GM23338 (cell line): ENCODE measurements around the gene NFS1. TPM values are rescaled to one million over a fixed set of nuclear protein-coding genes. Genes with fewer than 3 reads are reported as not detected.

Experiments used
- ATAC-seq: fragments of 200-7000 bp; cut with Tn5 transposase; 3 replicates; pipeline ENCODE4 v1.9.1; 2020
- DNase-seq: peaks from one replicate; pipeline ENCODE4 v3.0.0-alpha.2; 2015; ENCODE audit warnings: low spot score
- H2AFZ ChIP-seq: fragments of 200-600 bp; sonication (generic); 2 replicates; pipeline ENCODE4 v1.8.0; 2016; ENCODE audit warnings: antibody characterized with exemption, mild to moderate bottlenecking, moderate library complexity
- H3F3A ChIP-seq: fragments of 200-600 bp; sonication (generic); replicated peaks from 2 replicates; pipeline ENCODE4 v1.8.0; 2017; ENCODE audit warnings: antibody characterized with exemption, mixed run types, low read depth
- H3K27ac ChIP-seq: fragments of 200-600 bp; sonication (generic); 2 replicates; pipeline ENCODE4 v1.6.1; 2016; ENCODE audit warnings: low read depth
- H3K27me3 ChIP-seq: fragments of 200-600 bp; sonication (generic); 2 replicates; pipeline ENCODE4 v1.8.0; 2016; ENCODE audit warnings: mild to moderate bottlenecking, mixed run types, moderate library complexity; ENCODE audit not compliant: insufficient read depth
- H3K36me3 ChIP-seq: fragments of 200-600 bp; sonication (generic); 2 replicates; pipeline ENCODE4 v1.8.0; 2016; ENCODE audit warnings: mild to moderate bottlenecking; ENCODE audit not compliant: insufficient read depth
- H3K4me1 ChIP-seq: fragments of 200-600 bp; sonication (generic); 2 replicates; pipeline ENCODE4 v1.8.0; 2016; ENCODE audit warnings: mild to moderate bottlenecking, moderate library complexity; ENCODE audit not compliant: insufficient read depth
- H3K4me2 ChIP-seq: fragments of 200-600 bp; sonication (generic); 2 replicates; pipeline ENCODE4 v1.7.1; 2017; ENCODE audit warnings: mixed run types
- H3K4me3 ChIP-seq: fragments of 200-600 bp; sonication (generic); 2 replicates; pipeline ENCODE4 v1.6.1; 2016; ENCODE audit warnings: mixed run types
- H3K79me2 ChIP-seq: fragments of 200-600 bp; sonication (generic); replicated peaks from 2 replicates; pipeline ENCODE4 v1.8.0; 2017; ENCODE audit warnings: mild to moderate bottlenecking; ENCODE audit not compliant: insufficient read depth
- H3K9me2 ChIP-seq: fragments of 200-600 bp; sonication (generic); 2 replicates; pipeline ENCODE4 v1.8.0; 2017; ENCODE audit not compliant: insufficient read depth
- H4K20me1 ChIP-seq: fragments of 200-600 bp; sonication (generic); replicated peaks from 2 replicates; pipeline ENCODE4 v1.8.0; 2017; ENCODE audit warnings: mild to moderate bottlenecking; ENCODE audit not compliant: insufficient read depth
- H3K27ac Mint-ChIP-seq: 2 replicates; pipeline ENCODE4 v1.8.0; 2020; ENCODE audit warnings: inconsistent platforms, mild to moderate bottlenecking, moderate library complexity, mixed read lengths
- H3K27me3 Mint-ChIP-seq: 3 replicates; pipeline ENCODE4 v1.8.0; 2022; ENCODE audit warnings: low read depth, mild to moderate bottlenecking, moderate library complexity, mixed read lengths, inconsistent platforms; ENCODE audit not compliant: insufficient read depth, poor library complexity
- H3K36me3 Mint-ChIP-seq: 3 replicates; pipeline ENCODE4 v1.8.0; 2021; ENCODE audit warnings: low read depth, mild to moderate bottlenecking, inconsistent platforms, moderate library complexity, mixed read lengths
- H3K4me1 Mint-ChIP-seq: 3 replicates; pipeline ENCODE4 v1.8.0; 2020; ENCODE audit warnings: mild to moderate bottlenecking, inconsistent platforms, mixed read lengths
- H3K4me3 Mint-ChIP-seq: 3 replicates; pipeline ENCODE4 v1.8.0; 2021; ENCODE audit warnings: moderate library complexity, mild to moderate bottlenecking, inconsistent platforms, mixed read lengths
- H3K9me3 Mint-ChIP-seq: 3 replicates; pipeline ENCODE4 v1.8.0; 2020; ENCODE audit warnings: moderate library complexity, mild to moderate bottlenecking, inconsistent platforms, mixed read lengths
- CREB1 ChIP-seq: fragments of 250-450 bp; sonication (Bioruptor Pico); IDR thresholded peaks from 2 replicates; pipeline ENCODE4 v1.5.0; 2020; ENCODE audit warnings: low read depth, mild to moderate bottlenecking, moderate library complexity
- CTCF ChIP-seq, 2 experiments: fragments of 200-600 bp in 1 of 2; sonication (generic) in 1 of 2; conservative IDR thresholded peaks; 2 replicates each; pipeline versions ENCODE4 v1.5.1 to v1.6.1; 2016 to 2017; ENCODE audit warnings: antibody characterized with exemption in 2 of 2, low read depth in 2 of 2, mild to moderate bottlenecking in 2 of 2, moderate library complexity in 1 of 2
- ETS1 ChIP-seq: IDR thresholded peaks from 2 replicates; pipeline ENCODE4 v1.6.1; 2016; ENCODE audit warnings: antibody characterized with exemption
- EZH2 ChIP-seq: fragments of 200-600 bp; sonication (generic); IDR thresholded peaks from one replicate; pipeline ENCODE4 v1.8.0; 2017; ENCODE audit warnings: antibody characterized with exemption, mild to moderate bottlenecking, low read depth; ENCODE audit not compliant: unreplicated experiment
- JUNB ChIP-seq: IDR thresholded peaks from one replicate; pipeline ENCODE4 v1.6.1; 2016; ENCODE audit warnings: antibody characterized with exemption; ENCODE audit not compliant: unreplicated experiment
- STAT1 ChIP-seq: IDR thresholded peaks from one replicate; pipeline ENCODE4 v1.6.1; 2016; ENCODE audit warnings: antibody characterized with exemption; ENCODE audit not compliant: unreplicated experiment
- polyA plus RNA-seq: library from polyadenylated mRNA; unstranded; fragments of >200 nt; fragmentation: Nextera tagmentation; extraction: Ambion mirVana; gene quantifications from 2 replicates; pipeline ENCODE4 v1.2.1, GENCODE V29; 2016
- total RNA-seq: library from RNA; depleted of rRNA; stranded (reverse); fragments of >200 nt; shearing (Covaris generic); gene quantifications from 2 replicates; pipeline ENCODE4 v1.2.3, GENCODE V29; 2014

Gene NFS1
- total and polyA plus RNA-seq, 2 experiments from 2014 or later, result 22.8 to 35.7 TPM

GRCh38 chr20:35621560-35621946 lies 77.6 kb downstream of the NFS1 start:
- Histone ChIP-seq H3K4me1 (peaks cover 21% of the 10 kb centered on the region), H2AFZ (no peak overlapping the region), H3K36me3 (peaks cover 12% of the 10 kb centered on the region), H4K20me1 (no peaks in the 10 kb centered on the region; the same call in 1 of the 2 replicates), H3K27ac (no peak overlapping the region), H3K27me3 (peaks cover 11% of the 10 kb centered on the region), H3K79me2 (no peaks in the 10 kb centered on the region), H3K4me2 (no peak overlapping the region), H3K9me2 (no peaks in the 10 kb centered on the region), H3F3A (peaks cover 23% of the 10 kb centered on the region), H3K4me3 (no peak overlapping the region)
- no peak for ATAC-seq
- peaks cover 17% of the 10 kb centered on the region for H3K36me3 Mint-ChIP-seq
- no peaks in the 10 kb centered on the region for H3K9me3 Mint-ChIP-seq
- no peak overlapping the region for H3K4me3 Mint-ChIP-seq
- TF ChIP-seq CTCF (conservative IDR thresholded peaks at IDR 0.05; ENCODE audit: low read depth in 2 of 2), result peak; percentile 19 to 33; a peak in 3 of 4 replicates
- TF ChIP-seq STAT1, result no peak
- no peak for TF ChIP-seq JUNB
- peak; percentile 67 for DNase-seq
- H3K27ac Mint-ChIP-seq, result no peak overlapping the region
- H3K4me1 Mint-ChIP-seq, result peaks cover 14% of the 10 kb centered on the region
- H3K27me3 Mint-ChIP-seq, result peaks cover 30% of the 10 kb centered on the region

- H3K27ac Mint-ChIP-seq, result no peak overlapping the region
Measured at GRCh38 chr20:35620818-35621559, 78.2 kb downstream of the NFS1 start.

GRCh38 chr20:35619196-35620095 lies 79.7 kb downstream of the NFS1 start:
- no peaks in the 10 kb centered on the region; the same call in 1 of the 3 replicates for H3K36me3 Mint-ChIP-seq
- no peak for TF ChIP-seq ETS1
- peak; percentile 66 to 78 for TF ChIP-seq CTCF (conservative IDR thresholded peaks at IDR 0.05; ENCODE audit: low read depth in 2 of 2)
- TF ChIP-seq CREB1 (CRISPR knock-in tag), result no peak
- TF ChIP-seq STAT1, result no peak
- no peak for TF ChIP-seq JUNB

More at GRCh38 chr20:35620818-35621559, 78.2 kb downstream of the NFS1 start:
- Mint-ChIP-seq H3K4me3 (no peak overlapping the region), H3K36me3 (peaks cover 11% of the 10 kb centered on the region), H3K27me3 (peaks cover 31% of the 10 kb centered on the region), H3K4me1 (peaks cover 14% of the 10 kb centered on the region), H3K9me3 (no peaks in the 10 kb centered on the region)
- DNase-seq (no peak), ATAC-seq (no peak)
- H3K27ac ChIP-seq, result no peak overlapping the region
- peaks cover 21% of the 10 kb centered on the region for H3K4me1 ChIP-seq
- H3K4me2 ChIP-seq, result no peak overlapping the region
- no peaks in the 10 kb centered on the region for H3K9me2 ChIP-seq
- H4K20me1 ChIP-seq, result no peaks in the 10 kb centered on the region; the same call in 1 of the 2 replicates
- peaks cover 23% of the 10 kb centered on the region for H3F3A ChIP-seq
- H3K36me3 ChIP-seq, result peaks cover 12% of the 10 kb centered on the region
- H3K4me3 ChIP-seq, result no peak overlapping the region
- H2AFZ ChIP-seq, result no peak overlapping the region
- H3K79me2 ChIP-seq, result no peaks in the 10 kb centered on the region
- H3K27me3 ChIP-seq, result peaks cover 11% of the 10 kb centered on the region
- TF ChIP-seq EZH2 (no peak), STAT1 (no peak)

More at GRCh38 chr20:35619196-35620095, 79.7 kb downstream of the NFS1 start:
- Mint-ChIP-seq H3K27ac (peak overlapping the region; percentile 89; the same call in 1 of the 2 replicates), H3K27me3 (peaks cover 39% of the 10 kb centered on the region), H3K9me3 (no peaks in the 10 kb centered on the region), H3K4me1 (peaks cover 14% of the 10 kb centered on the region), H3K4me3 (peak overlapping the region; percentile 87)
- H3K4me1 ChIP-seq, result peaks cover 21% of the 10 kb centered on the region
- no peaks in the 10 kb centered on the region for H3K79me2 ChIP-seq
- peak overlapping the region; percentile 95 for H3K4me2 ChIP-seq
- no peaks in the 10 kb centered on the region for H3K36me3 ChIP-seq
- ATAC-seq, result peak; percentile 69
- peak overlapping the region; percentile 71; the same call in 1 of the 2 replicates for H3K27ac ChIP-seq
- peaks cover 21% of the 10 kb centered on the region for H3K27me3 ChIP-seq
- H3F3A ChIP-seq, result peaks cover 23% of the 10 kb centered on the region
- H4K20me1 ChIP-seq, result no peaks in the 10 kb centered on the region
- peak; percentile 98 for DNase-seq
- peak overlapping the region; percentile 84 for H3K4me3 ChIP-seq
- no peaks in the 10 kb centered on the region for H3K9me2 ChIP-seq
- H2AFZ ChIP-seq, result 0 out of 2 replicates have a peak overlapping the region, but pooled peaks have one; percentile 56
